ENCODE results near the gene ACADL.

The ACADL gene

DNA sequence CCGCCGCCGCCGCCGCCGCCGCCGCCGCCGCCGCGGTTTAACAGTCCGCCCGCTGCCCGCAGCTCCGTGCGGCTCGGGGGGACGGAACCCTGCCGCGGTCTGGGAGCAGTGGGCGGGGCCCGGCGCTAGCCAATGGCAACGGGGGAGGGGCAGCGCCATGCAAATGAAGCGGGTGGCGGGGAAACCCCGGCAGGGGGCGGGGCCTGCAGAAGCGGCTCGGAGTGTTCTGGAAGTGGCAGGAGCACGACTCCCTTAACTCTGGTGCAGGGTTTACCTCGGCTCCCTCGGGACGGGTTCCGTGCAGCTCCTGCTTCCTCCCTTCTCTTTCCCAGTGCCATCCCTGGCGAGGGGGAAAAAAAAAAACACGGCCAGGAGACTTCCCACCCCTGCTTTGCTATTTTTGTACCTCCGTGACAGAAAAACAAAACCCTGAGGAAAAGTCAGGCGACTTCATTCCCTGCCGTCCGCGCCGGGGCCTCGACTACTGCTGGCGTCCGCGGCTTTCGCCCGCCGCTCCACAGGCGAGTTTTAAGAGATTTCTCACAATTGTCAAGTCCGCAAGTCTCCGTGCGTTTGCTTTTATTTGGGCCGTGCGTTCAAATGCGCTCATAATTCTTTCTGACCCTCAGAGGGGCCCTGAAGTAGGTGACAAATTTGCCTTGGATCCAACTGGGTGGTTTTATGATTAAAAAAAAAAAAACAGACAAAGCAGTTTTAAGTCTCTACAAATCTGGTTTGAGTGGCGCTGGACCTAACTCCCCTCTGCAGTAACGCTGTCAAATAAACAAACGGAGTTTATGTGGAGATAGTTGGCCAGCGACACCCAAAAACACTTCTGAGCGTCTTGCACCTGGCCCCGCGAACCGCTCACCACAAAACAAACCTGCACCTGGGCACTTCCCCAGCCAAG is 53.7 kb downstream of the ACADL start, which contains the start of gene KANSL1L:
KANSL1L (minus strand) TSS at position 101 of the 910 bp plus-strand sequence. CDS start 16,827 bp downstream, outside the sequence.
- peak within 1 kb of the TSS; percentile 89 for H3K4me3 ChIP-seq (ENCODE audit: low read depth, low read length)

DNA sequence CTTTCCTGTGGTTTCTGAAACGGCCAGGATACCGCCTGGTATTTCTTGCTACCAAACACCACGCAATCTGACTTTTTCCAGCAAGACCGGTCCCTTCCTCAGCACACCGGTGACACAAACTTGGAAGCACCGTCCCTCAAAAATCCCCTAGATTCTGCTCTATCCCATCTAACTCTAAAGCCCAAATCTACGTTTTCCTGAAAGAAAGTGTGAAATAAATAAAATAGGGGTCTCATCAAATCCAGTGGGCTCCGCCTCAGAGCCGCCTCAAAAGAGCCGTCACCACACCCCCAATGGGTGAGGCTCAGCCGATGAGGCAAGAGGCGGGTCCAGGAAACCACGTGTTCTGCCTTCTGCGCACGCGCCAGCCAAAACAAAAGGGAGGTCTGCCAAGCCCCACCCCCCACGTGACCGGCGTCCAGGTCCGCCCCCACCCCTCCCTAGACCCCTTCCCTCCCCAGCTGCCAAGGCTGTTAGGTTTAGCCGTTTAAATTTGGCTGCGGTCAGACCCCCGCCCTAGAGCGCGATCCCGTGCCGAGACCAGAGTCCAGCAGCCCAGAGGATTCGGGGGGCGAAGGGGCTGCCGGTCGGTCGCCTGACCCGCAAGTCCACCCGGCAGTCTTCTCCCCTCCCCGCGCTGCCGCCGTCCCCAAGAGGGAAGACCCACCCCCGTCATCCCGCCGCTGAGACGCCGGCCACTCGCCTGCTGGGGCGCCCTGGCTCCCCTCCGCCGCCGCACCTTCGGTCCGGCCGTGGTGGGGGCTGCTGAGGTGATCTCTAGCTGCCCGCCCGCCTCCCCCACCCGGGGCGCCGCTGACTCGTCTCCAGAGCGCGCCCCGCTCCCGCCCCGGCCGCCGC is 54.6 kb downstream of the ACADL start:
- H3K4me3 ChIP-seq (ENCODE audit: low read depth, low read length) = peak overlapping the region; percentile 89

DNA sequence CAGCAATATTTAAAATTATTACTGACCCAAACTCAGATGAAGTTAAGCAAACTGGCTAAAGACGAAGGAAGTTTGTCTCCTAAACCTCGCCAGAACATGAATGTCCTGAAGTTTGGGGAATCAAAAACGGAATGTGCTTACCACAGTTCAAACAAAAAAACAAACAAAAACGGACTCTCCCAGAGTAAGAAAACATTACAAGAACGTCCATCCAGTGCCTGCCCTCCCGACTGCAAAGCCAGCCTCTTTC is 55.1 kb downstream of the ACADL start:
- H3K4me3 ChIP-seq (ENCODE audit: low read depth, low read length) = peak overlapping the region; percentile 89

DNA sequence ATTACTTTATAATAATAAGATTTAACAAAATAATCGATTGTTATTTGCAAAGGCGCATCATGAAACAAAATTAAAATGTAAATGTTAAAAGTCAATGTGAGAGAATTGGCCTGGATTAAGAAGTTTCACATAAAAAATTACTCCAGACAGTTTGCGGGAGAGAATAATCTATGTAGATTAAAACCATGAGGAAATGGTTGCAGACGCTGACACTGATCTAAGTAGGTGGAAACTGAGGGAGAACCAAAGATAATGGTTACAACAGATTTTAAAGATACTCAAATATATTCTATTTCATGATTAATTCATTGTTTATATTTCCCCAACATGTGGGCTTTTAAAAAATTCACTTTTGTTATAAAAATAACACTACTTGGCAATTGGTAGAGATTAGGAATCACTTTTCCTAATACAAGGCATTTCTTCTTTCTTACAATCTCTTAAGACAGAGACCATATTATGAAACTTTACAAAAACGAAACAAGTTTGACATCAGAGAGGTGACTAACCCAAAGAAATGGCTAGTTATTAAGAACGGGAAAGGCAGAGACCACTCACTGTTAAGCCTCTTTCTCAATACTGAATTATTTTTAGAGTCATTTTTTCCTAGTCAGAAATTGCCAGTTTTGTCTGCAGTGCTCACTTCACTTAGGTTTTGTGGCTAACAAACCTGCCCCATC is 55.6 kb downstream of the ACADL start:
- H3K4me3 ChIP-seq (ENCODE audit: low read depth, low read length) = peak overlapping the region; percentile 89

DNA sequence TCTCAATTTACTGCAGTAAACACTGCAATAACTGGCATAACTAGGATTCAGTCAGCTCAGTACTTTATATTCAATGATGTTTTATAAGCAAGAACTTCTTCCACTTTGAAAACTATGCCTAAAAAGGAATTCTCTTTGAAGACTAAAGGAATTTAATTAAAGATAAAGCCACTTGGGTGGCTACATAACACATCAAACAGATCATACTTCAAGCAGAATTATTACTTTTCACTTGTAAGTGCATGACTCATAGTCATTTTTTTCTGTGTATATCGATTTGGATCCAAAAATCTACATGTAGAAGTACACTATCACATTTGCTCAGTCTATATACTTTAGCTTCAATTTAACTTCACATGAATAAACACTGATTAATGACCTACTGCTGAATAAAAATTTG is 58.0 kb downstream of the ACADL start:
- no peak overlapping the region for H3K4me3 ChIP-seq (ENCODE audit: low read depth, low read length)

DNA sequence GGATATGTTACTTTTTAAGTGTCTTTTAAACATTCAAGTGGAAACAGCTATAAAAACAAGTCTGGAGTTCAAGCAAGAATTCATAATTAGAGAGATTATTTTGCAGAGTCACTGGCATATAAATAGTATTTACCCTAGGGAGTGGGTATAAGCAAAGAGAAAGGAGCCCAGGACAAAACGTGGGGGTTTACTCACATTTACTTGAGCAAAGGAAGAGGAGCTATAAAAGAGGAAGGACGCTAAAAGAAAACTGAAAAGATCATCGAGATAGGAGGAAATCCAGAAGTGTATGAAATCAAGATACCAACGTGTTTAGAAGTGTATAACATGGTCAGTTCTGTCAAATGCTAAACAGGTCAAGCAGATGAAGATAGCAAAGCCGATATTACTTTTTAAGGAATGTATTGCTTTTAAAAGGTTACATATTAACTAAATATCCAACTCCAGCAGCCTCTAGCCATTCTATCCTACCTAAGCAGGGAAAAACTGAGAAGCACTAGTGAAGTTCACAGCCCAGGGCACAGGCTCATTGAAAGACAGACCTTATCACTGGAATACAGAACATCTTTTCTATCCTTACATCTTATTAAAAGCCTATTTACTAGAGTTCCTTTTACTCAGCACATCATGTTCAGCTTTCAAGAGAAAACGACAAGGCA is 62.7 kb downstream of the ACADL start:
- H3K4me3 ChIP-seq (ENCODE audit: low read depth, low read length) = no peak overlapping the region

DNA sequence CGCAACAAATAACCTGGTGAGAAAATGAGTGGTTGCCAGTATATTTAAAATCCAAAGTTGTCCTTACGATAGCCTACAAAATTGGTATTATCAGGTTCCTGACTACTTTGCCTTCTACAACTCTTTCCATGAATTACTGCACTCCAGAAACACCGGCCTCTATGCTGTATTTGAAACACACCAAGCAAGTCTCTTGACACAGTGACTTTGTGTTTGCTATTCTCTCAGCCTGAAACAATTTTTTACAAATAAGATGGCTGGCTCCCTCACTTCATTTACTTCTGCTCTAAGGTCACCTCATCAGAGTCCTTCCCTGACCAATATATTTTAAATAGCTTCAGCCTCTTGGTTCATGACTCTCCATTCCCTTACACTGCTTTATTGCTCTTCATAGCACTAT is 66.2 kb downstream of the ACADL start:
- H3K4me3 ChIP-seq (ENCODE audit: low read depth, low read length) = no peak overlapping the region

DNA sequence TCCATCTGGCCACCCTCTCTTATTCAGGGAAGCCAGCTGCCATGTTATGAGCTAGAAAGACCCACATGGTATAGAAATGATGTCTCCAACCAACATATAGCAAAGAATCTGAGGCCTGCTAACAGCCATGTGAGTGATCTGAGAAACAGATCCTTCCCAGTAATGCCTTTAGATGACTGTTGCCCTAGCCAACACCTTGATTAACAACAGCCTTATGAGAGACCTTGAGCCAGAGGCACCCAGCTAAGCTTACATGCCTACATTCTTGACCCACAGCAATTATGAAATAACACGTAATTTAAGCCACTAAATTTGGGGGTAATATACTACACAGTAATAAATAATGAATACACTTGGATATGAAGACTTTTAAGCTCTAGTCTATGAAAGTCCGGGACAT is 67.0 kb downstream of the ACADL start:
- no peak overlapping the region for H3K4me3 ChIP-seq (ENCODE audit: low read depth, low read length)

DNA sequence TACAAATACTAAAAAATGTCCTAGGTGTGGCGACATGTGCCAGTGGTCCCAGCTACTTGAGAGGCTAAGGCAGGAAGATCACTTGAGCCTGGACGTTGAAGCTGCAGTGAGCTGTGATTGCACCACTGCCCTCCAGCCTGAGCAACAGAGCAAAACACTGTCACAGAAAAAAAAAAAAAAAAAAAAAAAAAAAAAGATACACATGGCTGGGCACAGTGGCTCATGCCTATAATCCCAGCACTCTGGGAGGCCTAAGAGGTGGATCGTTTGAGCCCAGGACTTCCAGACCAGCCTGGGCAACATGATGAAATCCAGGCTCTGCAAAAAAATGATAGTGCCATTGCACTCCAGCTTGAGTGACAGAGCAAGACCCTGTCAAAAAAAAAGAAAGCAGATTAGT is 67.7 kb downstream of the ACADL start:
- H3K4me3 ChIP-seq (ENCODE audit: low read depth, low read length) = no peak overlapping the region

DNA sequence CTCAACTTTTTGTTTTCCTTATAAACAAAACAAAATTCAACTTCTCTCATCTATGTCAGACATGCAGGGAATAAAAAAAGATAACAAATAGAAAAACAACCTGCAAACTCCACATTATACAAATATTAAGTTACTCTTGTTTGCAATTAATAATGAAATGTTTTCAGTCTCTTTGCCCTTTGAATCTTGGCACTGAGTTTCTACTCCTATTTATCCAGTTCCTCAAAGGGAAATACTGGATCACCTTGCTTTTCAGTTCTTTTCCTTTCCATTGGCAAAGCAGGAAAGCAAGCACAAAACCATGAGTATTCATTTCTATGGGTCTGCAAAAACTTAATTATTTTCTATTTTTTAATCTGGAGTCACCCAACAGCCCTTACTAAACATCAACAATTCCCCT is 77.6 kb downstream of the ACADL start:
- H3K4me3 ChIP-seq (ENCODE audit: low read depth, low read length) = no peak overlapping the region

All from iPS-11a (cell line).